ENCODE measurements around the gene LYSMD2. TPM values are rescaled to one million over a fixed set of nuclear protein-coding genes. Genes with fewer than 3 reads are reported as not detected.
"Not testable (repeated sequence)": the region's sequence is repeated elsewhere in the genome, so short reads cannot be mapped to it uniquely, and the experiment has no call there.

LYSMD2 gene, protein sequence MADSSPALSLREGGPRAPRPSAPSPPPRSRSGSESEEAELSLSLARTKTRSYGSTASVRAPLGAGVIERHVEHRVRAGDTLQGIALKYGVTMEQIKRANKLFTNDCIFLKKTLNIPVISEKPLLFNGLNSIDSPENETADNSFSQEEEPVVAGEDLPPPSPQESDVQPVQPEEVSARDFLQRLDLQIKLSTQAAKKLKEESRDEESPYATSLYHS
- total RNA-seq, result 16.4 and 23.9 TPM in 2 replicates

DNA sequence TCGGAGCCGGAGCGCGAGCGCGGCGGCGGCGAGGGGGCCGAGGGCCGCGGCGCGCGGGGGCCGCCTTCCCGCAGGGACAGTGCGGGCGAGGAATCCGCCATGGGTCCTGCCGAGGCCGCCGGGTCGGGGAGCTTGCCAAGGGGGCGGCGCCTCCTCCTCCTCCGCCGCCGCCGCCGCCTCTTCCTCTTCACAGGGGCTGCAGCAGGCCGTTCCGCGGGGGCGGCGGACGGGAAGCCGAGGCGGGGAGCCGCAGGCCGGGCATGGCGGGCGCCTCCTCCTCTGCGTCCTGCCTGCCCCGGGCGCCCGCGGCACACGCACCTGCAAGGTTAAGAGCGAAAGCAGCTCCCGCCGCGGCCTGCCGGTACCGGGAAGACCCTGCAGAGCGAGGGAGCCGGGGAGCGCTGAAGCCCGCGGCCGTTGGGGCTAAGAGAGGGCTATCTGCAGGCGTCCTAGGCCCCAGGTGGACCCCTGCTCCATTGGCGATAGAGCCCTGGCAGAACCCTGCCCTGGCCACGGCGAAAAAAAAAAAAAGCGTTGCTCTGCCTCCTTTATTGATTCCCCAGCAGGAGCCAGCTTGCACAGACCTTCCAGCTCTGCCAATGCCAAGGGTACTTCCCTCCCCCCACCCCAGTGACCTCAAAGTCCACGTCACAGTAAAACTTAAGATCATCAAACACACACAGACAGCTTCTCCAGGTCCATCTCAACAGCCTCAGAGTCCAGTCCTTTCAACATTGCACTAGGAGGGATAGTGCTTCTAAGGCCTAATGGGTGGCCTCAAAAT lies at the start of gene LYSMD2:
LYSMD2 (minus strand) TSS at position 134 of the 784 bp plus-strand sequence; CDS start at position 101, 33 bp downstream.
- peak in 1 of 2 donors; percentile 81 for DNase-seq (ENCODE audit: low read depth in 2 of 2)

DNA sequence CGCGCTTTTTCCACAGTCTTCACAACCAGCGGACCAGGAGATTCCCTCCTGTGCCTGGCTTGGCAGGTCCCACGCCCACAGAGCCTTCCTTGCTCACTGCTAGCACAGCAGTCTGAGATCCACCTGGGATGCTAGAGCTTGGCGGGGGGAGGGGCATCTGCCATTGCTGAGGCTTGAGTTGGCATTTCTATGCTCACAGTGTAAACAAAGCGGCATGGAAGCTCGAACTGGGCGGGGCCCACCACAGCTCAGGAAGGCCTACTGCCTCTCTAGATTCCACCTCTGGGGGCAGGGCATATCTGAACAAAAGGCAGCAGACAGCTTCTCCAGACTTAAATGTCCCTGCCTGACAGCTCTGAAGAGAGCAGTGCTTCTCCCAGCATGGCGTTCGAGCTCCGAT lies 49.7 kb upstream of the LYSMD2 start:
- not testable (repeated sequence) for DNase-seq (ENCODE audit: low read depth in 2 of 2)

DNA sequence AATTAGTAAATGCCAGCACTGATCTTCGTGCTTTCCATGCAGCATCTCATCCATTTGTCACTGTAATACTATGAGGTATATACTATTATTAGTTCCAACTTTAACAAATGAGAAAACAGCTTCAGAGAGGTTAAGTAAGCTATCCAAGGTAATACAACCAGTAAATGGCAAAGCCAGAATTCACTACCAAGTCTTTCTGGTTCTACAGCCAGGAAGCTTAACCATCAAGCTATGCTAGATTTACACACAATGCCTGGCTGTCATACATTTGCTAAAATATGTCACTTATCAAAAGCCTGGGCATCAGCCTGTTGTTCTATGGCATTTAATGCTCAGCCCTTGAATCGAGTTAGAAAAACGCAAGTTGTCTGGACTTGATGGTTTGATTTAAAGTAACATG lies 46.5 kb upstream of the LYSMD2 start:
- no peak for DNase-seq (ENCODE audit: low read depth in 2 of 2)

DNA sequence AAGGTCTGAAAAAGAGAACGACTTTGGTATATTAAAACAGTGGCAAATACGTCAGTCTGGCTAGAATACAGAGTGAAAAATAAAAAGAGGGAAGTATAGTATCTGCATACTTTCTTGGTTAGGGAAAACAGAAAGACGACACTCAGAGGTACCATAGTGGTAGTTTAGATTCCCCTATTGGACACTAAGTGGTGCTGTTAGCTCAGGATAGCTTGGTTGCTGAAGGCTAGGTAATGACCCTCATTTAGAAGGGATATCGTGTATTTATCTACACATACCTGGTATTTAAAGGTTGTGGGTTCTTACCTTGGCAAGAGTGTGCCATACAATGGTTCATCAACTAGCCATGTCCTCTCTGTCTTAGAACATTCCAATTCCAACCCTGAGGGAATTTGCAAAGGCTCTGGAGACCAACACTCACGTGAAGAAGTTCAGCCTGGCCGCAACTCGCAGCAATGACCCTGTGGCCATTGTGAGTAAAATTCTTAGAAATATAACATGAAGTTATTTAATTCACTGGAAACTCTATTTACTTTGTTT lies 45.0 kb upstream of the LYSMD2 start:
- DNase-seq (ENCODE audit: low read depth in 2 of 2), result peak in 1 of 2 donors; percentile 51

DNA sequence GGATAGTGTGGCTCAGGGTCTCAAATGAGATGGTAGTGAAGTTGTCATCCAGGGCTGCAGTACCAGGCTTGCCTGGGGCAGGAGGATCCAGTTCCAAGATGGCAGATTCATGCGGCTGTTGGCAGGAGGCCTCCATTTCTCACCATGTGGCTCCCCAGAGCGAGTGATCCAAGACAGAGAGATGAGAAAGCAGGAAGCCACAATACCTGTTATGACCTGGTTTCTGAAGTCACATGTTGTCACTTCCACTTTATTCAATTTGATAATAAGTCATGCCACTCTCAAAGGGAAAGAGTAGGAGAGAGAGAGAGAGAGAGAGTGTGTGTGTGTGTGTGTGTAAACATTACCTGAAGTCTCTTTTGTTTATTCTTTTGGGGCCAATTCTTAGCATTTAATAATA lies 44.1 kb upstream of the LYSMD2 start:
- DNase-seq (ENCODE audit: low read depth in 2 of 2), result no peak

DNA sequence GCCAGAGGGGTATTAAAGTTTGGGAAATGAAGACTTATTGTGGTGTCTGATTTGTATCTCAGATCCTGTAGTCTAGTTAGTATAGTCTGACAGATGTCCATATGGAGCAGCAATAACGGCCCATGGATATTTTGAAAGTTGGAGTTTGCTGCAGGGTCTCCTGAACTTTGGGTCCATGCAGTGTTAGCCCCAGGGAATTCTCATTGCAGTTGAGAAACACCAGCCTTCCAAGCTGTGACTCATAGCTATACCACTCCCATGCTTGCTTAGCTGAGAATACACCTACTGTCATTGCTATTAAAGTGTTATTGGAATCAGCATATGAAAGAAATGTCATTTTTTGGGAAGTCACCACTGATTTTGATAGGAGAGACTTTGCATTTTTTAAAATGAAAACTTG lies 43.2 kb upstream of the LYSMD2 start:
- DNase-seq (ENCODE audit: low read depth in 2 of 2), result no peak

DNA sequence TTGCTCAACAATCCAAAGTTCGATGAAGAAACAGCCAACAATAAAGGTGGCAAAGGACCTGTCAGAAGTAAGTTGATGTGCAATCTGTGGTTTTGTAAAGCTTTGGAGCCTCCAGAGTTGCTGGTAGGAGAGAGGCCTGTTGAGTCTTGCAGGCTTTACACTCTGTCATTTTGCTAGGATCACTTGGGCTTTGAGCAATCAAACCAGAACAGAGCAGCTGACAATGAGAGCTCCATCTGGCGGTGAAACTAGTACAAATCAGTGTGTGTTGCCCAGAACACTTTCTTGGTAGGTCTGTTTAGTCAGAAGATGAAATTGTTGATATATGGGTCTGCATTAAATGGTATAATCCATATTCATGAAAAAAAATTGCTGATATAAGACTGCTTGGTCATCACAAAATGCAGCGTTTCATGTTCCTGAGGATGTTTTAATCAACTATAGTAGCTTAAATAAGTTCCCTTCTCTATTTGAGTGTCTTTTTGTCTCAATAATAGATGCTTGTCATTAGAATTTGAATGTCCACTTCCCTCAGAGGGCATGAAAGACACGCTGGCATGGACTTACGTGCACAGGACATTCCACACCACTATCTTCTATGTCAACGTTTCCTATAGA lies 39.6 kb upstream of the LYSMD2 start:
- DNase-seq (ENCODE audit: low read depth in 2 of 2), result peak; percentile 78 to 85

DNA sequence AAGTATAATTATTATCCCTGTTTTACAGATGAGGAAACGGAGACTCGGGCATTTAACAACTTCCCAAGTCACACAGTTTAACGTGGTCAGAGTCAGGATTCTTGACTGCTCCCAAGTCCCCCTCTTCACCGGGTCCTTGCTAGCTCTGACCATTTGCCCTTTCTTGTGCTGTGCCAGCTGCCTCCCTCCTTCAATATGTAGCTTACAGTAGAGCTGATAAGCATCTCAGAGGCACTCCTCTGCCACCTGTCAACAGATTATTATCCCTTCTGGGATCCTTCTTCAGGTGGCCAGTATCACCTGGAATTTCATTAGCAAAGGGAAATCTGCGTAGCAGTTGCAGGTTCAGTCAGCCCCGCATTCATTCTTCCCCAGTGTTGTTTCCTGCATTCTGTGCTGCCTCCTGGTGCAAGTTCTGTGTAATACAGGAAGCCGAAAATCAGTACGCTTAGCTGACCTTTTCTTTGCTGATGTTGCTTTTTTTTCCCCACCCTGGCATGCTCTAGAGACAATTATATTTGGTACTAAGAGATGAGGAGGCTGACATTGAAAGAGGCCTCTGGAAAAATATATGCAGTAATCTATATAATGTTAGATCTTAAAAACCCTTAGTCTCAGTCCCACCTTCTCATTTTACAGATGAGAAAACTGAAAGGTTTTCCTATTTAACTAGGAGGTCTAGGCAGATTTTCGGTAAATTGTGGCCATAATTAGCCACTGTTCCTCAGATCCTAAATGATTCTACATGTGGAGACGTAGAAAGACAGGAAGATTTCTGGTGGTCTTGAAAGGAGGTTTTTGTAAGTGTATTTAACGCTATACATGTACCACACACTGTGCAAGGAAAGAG lies 38.7 kb upstream of the LYSMD2 start:
- peak; percentile 63 to 71 for DNase-seq (ENCODE audit: low read depth in 2 of 2)

DNA sequence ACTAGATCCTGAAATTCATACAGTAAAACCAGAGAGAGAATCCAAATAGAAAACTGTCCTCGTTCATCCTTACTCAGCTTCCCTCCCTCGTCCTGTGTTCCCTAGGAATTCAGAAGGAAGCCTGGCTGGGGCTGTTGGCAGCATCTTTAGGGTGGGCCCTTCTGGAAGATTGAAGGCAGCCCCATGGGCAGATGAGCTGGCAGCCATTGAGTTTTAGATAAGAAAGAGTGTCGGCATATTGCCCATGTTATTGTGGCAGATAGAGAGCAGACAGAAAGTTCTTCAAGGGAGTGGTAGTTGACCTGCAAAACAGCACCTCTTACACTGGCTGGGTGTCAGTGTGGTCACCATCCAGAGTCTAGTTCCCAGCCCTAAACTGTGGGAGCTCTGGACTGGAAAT lies 37.5 kb upstream of the LYSMD2 start:
- DNase-seq (ENCODE audit: low read depth in 2 of 2), result no peak

DNA sequence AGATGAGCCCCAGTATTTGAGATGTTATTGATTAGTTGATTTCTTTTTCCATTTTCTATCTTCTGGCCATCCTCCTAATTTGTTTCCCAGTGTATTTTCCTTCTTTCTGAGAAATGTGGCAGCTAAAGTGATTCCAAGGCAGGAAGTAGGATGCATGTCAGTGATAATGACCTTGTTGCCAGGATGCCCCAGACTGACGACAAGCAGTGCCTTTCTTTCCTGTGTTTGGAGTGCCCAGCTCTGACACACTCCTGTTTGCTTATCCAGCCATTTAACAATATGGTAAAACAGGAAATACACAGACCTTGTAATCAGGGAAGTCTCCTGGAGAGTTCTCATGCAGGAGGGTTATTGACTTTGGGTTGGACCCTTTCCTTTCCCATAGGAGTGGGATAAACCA lies 34.3 kb upstream of the LYSMD2 start:
- DNase-seq (ENCODE audit: low read depth in 2 of 2), result peak in 1 of 2 donors; percentile 53

DNA sequence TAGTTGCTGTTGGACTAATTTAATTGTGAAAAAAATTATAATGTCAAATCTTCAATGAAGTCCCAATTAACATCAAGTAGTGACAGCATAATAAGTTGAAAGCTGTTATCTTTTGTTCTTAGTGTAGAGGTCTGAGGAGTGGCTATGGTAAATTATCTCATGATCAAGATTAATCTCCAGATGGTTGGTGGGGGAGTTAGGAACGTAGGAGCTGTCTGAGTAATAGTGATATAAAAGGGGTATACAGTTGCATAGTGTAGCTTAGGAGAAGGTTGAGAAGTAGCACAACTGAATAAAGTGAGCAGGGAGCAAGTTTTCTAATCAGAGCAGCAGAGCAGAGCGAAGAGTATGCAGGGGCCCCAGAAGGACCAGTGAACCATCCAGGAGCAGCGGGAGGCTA lies 33.4 kb upstream of the LYSMD2 start:
- no peak for DNase-seq (ENCODE audit: low read depth in 2 of 2)

DNA sequence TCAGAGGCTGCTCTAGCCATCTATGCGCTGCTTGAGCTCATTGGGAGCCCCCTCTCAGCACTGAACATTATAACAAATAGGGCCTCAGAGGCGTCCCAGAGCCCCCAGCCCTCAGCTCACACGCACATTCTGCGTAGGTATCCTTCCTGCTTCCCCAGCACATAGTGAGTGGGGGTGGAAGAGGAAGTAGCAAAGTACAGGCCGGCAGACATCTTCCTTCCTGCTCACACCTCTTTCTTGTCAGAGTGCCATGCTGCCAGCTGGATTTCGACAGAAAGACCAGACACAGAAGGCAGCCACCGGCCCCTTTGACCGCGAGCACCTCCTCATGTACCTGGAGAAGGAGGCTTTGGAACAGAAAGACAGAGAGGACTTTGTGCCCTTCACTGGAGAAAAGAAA lies 30.6 kb upstream of the LYSMD2 start:
- DNase-seq (ENCODE audit: low read depth in 2 of 2), result peak; percentile 36 to 57

DNA sequence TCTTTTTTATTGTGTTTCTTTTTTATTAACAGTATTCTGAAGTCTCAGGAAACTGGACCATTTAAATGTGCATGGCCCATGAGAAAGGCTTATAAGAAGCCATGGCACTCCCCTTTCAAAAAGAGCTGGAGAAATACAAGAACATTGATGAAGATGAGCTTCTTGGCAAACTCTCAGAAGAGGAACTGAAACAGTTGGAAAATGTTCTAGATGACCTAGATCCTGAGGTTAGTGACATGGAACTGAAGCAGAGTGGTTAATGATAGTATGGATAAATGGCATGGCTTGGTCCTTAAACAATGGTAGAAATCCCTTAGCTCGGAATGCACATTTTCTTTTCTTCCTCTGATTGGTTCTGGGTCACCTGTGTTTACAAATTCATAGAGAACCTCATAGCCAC lies 28.9 kb upstream of the LYSMD2 start:
- no peak for DNase-seq (ENCODE audit: low read depth in 2 of 2)

DNA sequence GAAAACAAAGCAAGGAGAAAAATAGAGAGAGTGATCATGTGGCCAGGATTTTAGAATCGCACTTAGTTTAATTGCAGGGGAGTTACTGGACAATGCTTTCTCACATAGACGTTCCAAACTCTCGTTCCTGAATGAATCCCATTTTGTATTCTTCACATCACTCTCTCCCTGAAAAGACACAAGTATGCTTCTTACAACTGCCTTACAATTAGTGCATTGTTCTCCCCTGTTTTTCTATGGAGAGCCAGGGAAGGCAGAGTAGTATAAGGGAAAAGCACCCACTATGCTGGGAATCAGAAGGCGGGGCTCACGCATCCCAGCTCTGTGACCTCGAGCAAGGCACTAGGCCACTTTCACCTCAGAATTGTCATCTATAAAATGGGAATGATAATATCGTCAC lies 28.3 kb upstream of the LYSMD2 start:
- DNase-seq (ENCODE audit: low read depth in 2 of 2), result no peak

DNA sequence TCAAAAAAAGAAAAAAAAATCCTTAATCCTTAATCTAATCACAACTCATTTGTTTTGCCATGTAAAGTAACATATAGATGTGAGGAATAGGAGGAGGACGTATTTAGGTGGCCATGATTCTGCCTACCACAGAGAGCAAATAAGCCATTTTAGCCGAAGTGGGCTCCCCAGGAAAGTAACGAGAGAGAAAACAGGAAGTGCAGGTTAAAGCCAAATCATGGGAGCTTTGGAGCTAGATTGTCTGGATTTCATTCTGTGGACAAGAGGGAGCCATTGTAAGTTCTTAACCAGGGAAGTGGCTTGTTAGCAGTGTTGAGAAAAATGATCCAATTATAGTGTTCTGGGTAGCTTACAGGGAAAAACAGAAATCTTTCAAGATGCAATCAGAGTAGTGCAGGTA lies 23.4 kb upstream of the LYSMD2 start:
- no peak for DNase-seq (ENCODE audit: low read depth in 2 of 2)

DNA sequence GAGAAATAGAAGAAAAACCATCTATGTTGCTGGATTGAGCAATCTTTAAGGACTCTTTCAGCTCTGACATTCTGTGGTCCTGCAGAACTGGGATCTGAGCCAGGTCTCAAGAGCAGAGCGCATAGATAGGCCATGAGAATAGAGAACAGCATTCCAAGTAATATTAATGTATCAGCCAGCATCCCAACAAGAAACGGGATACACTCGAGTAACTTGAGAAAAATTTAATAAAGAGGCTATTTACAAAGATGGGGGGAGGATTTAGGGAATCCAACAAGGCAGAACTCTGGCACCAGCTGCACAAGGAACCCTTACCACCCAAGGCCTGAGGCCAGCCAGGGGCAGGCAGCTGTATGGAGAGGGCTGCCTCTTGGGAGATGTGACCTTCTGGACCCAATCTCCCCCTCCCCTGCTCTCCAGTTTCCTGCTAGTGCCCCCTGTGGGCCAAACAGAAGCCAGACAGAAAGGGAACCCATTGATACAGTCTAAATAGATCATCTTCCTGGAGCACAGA lies 22.2 kb upstream of the LYSMD2 start:
- no peak for DNase-seq (ENCODE audit: low read depth in 2 of 2)

DNA sequence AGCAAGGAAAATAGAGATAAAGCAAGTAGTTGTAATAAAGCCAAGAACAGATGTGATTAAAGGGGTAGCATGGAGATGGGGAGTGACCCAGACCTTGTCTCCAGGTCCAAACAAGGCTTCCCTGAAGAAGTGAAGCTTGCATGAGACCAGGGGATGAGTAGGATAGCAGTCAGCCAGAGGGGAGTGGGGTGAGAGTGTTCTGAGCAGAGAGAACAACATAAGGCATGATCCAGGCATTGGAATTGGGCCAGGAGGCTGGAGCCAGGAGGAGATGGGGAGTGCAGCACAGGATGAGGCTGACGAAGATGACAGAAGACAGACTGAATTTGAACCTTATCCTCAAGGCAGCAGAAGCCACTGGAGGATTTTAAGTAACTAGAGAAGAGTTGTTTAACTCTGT lies 21.2 kb upstream of the LYSMD2 start:
- DNase-seq (ENCODE audit: low read depth in 2 of 2), result no peak

DNA sequence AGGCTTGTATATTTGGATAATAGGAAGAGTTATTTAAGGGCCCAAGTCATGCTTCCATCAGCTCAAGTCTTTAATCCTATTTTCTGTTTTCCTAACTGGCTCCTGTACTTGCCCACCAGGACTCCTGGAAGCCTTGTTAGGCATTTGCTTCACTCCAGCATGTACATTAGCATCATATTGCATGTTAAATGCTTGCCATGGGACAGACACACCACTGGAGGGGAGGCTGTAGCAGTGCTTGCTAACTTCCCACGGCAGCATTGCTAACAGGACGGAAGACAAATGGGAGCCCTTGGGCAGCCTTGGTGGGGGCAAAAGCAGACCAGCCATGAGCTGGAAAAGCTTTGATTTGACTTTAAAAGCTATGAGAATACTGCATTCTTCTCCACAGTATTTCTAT lies 20.0 kb upstream of the LYSMD2 start:
- no peak for DNase-seq (ENCODE audit: low read depth in 2 of 2)

DNA sequence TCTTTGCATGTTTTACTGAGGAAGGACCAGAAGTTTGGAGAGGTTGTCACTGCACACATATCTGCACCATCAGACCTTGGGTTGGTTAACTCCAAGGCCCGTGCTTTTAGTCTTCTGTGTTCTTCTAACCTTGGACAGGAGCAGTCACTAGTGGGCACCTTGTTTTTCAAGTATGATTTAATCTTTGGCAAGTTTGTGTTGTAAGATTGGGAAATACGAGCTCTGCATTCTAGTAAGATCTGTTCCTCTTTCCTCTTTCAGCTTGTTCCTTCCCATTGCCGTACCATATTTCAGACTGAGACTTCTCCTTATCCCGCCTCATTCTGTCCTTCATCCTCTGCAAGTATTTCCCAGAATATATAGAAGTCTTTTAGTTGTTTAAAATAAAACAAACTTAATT lies 19.0 kb upstream of the LYSMD2 start:
- no peak for DNase-seq (ENCODE audit: low read depth in 2 of 2)

DNA sequence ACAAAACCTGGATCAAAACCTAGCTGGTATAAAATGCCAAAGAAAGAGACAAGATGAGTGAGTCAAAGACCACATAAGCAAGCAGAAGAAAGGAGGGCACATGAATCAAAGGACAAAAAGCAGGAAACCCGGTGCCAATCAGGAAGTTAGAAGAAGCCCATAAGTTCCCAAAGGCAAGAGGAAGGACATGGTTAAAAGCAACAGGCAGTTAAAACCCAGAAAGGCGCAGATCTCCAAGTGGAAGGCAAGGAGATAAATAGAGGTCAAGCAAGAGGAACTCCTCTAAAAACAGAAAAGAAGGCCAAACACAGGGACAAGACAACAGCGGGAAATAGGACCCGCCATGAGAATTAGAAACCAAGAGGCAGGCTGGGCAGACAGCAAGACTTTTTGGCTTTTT lies 18.3 kb upstream of the LYSMD2 start:
- DNase-seq (ENCODE audit: low read depth in 2 of 2), result no peak

DNA sequence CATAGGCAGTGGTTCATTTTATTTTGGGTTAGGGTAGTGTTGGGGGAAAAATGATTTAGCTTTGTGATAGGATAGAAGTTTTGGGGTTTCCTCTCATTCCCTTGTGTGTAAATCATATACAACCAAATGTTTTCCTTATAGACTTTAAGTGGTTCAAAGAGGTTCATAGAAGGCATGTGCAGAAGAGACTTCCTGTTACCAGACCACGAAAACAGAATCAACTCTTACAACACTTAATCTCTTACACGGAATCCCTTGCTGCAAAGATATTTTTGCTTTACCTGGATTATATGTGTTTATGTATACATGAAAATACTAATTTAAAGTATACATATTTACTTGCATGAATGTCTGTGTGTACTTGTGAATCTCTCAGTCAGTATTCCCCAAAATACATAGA lies 16.8 kb upstream of the LYSMD2 start:
- DNase-seq (ENCODE audit: low read depth in 2 of 2), result no peak

All from dermis microvascular lymphatic vessel endothelial cell (primary cell).